Hypothalamus (tissue), 51 donors: Measurements from ENCODE around the gene KIF21B.
"Not testable (repeated sequence)": the region's sequence is repeated elsewhere in the genome, so short reads cannot be mapped to it uniquely, and the experiment has no call there.

Source experiments
- DNase-seq, 51 donors: peaks; one replicate each; lab custom pipeline; 2025; lab: John Stamatoyannopoulos, UW

The KIF21B gene

DNA sequence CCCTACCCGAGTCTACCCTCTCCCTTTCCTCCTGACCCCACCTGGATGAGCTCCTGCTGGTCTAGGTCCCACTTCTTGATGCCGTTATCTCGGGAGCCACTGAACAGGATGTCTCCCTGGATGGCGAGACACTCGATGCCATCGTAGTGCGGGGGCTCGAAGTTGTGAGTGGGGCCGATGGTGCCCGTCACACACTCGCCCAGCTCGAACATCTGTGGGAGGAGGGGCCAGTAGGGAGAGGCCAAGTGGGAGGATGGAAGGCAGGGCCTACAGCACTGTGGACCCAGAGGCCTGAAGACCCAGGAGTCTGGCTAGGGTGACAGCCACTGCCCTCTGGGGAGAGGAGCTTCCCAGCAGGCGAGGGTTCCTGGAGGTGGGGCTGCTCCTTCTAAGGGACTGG, 48.1 kb downstream of the KIF21B start:
- DNase-seq: no peak

DNA sequence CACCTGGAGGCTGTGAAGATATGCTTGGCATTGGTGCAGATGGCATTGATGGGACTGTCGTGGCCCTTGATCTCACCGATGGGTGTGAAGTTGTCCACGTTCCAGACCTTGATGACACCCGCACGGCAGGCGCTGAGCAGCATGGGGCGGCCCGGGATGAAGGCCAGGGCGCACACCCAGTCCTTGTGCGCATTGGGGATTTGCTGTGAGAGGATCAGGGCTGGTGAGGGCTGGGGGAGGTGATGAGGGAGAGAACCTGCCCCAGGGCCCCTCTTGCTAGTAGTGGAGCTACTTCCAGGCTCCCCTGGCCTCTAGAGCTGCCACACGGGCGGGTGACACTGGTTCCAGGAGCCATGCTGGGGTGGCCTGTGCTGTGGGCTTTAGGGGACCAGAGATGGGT, 48.8 kb downstream of the KIF21B start:
- no peak for DNase-seq

- DNase-seq: no peak
These were observed 49.4 kb downstream of the KIF21B start for GRCh38 chr1:200973937-200974657.

DNA sequence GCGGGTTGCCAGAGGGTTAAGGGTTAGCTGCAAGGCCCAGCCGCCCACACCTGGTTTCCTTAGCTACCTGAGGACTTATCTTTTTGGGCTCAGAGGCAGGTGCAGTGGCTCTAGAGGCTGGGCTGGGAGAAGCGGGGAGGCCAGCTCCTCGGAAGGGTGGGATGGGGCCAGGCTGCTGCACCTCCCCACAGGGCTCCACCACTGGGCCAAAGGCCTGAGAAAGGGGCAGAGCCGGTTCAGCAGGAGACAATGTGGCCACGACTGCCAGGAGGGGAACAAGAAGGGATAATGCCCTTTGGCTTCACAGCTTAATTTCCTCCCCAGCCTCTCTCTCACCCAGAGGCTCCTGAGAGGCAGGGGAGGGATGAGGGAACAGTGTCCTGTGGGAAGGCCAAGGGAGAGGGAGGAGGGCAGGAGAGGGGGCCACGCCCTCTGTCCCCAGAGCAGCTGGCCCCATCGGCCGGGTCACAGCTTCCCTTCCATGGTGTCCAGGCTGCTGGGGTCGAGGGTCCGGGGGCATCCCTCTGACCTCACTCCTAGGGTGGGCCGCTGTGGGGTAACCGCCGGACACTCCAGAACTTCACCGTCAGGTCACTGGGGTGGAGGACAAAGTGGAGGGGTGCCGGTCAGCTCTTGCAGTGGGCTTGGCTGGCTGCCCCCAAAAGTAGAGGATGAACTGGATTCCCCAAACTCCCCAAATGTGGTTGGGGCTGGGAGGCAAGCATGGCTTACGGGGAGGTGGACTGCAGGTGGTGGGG, 50.4 kb downstream of the KIF21B start:
- no peak for DNase-seq

DNA sequence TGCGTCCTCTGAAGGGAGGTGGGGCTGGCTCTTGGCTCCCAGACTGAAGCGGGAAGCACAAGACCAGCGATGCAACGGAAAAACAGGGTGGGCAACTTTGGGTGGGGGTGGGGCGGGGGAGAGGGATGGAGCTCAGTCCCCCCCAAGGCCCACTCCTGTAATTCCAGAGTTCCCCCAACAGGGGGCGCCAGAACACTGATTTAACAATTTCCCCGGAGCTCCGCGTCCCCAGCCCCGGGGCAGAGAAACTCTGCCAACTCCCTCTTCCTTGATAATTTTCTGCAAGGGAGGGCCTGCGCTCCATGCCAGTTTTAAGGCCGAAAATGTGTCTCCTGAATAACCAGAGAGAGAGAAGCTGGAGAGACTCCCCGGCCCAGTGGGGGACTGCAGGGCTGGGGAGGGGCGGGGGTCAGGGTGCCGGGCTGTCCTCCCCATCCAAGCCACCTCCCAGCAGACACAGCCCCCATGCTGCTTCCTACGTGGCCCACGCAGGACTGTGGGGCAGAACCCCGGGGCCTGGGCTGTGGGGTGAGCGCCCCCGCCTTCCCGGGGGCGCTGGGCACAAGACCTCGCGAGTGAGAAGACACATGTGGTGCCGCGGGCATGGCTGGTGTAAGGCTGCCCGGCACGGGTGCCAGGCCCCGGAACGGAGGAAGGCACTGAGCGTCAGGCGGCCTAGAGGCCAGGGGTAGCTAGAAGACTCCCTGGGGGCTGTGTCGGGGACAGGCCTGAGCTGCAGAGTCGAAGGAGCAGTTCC, 51.4 kb downstream of the KIF21B start:
- DNase-seq: peak in 45 of 51 donors; percentile 7 to 75 (median 52)

GRCh38 chr1:200971428-200971903, 52.0 kb downstream of the KIF21B start:
- no peak for DNase-seq

DNA sequence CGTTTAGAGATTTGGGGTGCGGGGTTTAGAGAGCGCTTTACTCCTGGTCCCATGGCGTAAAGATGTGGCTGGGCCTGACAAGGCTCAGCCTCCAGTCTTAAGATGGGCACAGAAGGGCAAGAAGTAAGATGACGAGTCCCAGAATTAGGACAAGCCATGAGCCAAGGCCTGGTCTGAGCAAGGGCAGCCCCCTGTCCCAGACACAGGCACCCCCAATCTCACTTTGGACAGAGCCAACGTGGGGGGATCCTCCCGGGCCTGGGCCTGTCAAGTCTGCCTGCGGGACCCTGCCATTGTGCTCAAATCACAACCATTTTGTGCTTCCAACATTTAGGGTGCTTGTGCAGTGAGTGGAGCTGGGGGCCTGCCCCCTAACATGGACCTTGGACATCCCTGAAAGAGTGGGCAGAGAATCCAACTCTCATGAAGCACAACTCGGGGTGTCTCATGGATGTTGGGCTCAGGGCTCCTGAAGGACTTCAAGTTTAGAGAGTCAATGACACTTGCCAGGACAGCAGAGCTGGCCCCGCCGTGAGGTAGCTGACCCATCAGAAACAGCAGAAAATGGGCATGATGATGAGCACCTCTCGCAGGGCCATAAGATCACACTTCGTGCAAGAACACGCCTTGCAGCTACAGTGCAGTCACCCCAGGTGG, 52.6 kb downstream of the KIF21B start:
- no peak for DNase-seq

- DNase-seq: no peak
These were observed 53.6 kb downstream of the KIF21B start for GRCh38 chr1:200969726-200970561.

DNA sequence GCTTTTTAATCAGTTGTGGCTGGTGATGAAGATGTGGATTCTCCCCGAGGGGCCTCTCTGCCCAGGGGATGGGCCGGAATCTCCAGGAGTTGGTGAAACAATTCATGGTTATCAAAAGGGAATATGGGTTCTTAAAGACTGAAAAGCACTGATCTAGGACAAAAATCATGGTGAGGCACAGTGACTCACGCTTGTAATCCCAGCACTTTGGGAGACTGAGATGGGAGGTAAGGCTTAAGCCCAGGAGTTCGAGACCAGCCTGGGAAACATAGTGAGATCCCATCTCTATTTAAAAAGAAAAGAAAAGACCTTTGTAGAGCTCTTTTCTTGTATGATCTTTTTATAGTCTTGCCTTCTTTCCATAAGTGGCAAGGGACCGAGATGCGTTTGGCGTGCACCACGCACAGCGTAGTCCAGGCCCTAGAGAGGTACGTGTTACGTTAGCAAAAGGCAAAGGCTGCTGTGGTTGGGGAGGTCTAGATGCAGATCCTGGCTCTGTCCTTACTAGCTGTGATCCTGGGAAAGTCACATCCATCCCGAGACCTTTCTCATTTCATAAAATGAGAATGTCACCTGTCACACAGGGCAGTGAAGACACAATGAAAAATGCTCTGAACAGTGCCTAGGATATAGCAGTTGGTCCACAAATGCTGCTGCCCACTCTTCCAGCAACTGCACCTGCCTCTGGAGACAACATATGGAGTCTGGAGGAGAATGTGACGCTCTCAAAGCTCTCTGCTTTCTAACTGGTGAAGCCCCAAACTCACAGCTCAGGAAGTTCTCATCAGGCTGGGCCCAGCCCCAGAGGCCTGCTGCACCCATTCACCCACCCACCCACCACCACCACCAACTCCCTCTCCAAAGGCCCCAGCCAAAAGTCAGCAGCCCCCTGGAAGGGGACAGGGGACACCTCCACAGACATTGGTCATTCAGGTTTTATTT, 54.8 kb downstream of the KIF21B start:
- no peak for DNase-seq

GRCh38 chr1:200967693-200968468, 55.6 kb downstream of the KIF21B start:
- DNase-seq: no peak

- DNase-seq: no peak
These were observed 56.6 kb downstream of the KIF21B start for GRCh38 chr1:200966934-200967333.

DNA sequence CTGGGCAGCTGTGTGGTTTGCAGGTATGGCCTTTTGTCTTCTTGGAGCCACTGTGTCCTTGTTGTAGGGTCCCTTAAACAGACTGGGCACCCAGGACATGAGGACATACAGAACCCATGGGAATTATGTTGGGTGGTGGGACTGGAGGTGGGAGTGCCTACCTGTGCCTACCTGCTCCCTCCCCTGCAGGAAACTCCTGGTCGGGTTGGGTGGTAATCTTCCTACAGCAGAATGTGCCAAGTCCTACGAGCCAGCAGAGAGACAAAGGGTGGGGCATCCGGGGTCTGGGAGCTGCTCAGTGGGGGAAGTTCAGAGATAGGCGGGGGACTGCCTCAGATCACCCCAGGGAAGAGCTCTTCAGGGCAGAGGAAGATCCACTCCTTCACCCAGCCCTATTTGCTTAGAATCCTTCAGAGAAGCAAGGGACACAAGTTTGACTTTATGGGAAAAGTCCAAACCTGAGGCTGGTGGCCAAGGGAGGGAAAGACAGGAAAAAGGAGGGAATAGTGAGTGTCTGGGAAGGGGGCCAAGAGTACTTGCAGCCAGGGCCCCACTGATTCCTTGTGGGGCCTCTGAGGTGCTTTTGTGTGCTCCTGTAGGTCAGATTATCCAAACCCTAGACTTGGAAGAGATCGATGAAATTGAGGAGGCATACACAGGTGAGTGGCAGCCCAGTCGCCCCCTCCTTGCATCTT, 58.3 kb downstream of the KIF21B start:
- DNase-seq: no peak

DNA sequence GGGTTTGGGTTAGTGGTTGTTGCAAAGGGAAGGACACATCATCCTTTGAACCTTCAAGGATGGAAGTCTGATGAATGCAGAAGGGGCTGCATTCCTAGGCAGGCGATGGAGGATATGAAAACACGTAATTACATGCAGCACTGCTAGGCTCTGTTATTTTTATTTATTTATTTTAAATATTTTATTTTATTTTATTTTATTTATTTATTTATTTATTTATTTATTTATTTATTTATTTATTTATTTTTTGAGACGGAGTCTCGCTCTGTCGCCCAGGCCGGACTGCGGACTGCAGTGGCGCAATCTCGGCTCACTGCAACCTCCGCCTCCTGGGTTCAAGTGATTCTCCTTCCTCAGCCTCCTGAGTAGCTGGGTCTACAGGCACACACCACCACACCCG, 59.6 kb downstream of the KIF21B start:
- not testable (repeated sequence) for DNase-seq

DNA sequence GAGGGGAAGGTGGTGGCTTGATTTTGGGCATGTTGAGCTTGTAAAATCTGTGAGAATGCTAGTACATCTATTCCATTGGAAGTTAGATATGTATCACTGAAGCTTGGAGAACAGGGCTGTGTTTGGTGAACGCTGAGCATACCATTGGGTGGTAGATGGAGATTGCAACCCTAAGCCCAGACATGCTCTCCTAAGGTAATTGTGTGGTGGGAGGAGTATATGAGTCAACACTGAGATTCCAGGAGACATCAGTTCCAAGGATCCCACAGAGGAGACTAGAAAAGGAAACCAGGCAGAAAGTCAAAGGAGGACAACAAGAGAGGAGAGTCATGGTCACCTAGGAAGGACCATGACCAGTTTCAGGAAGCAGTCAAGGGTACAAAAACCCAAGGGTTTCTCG, 60.4 kb downstream of the KIF21B start:
- no peak for DNase-seq

GRCh38 chr1:200962631-200963030, 60.9 kb downstream of the KIF21B start:
- no peak for DNase-seq

DNA sequence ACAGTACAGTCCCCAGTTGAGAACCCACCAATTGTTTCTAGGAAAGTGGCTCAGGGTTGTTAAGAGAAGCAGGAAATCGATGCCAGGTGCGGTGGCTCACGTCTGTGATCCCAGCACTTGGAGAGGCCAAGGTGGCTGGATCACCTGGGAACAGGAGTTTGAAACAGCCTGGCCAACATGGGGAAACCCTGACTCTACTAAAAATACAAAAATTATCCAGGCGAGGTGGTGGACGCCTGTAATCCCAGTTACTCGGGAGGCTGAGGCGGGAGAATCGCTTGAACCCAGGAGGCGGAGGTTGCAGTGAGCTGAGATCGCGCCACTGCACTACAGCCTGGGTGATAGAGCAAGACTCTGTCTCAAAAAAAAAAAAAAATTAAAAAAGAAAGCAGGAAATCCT, 61.4 kb downstream of the KIF21B start:
- DNase-seq: not testable (repeated sequence)

- no peak for DNase-seq
These were observed 62.6 kb downstream of the KIF21B start for GRCh38 chr1:200960948-200961340.
